GM21515 (cell line): ENCODE data around the gene SYT6.

ENCODE experiments used
- ATAC-seq: cut with Tn5 transposase; IDR thresholded peaks from one replicate; pipeline ENCODE4 v1.9.1; 2021; ENCODE audit not compliant: unreplicated experiment

Gene SYT6

GRCh38 chr1:114153261-114154145, at the start of gene SYT6:
Gene SYT6, minus strand, starts transcription at chr1:114153869. Its CDS starts 97 bp downstream, at chr1:114153772.
- no peak for ATAC-seq

GRCh38 chr1:114201486-114201885, 47.8 kb upstream of the SYT6 start:
- ATAC-seq, result no peak

- no peak for ATAC-seq
Measured at GRCh38 chr1:114199017-114199594, 45.4 kb upstream of the SYT6 start.

- ATAC-seq, result no peak
Measured at GRCh38 chr1:114196992-114197907, 43.6 kb upstream of the SYT6 start.

- ATAC-seq, result no peak
Measured at GRCh38 chr1:114195819-114196218, 42.1 kb upstream of the SYT6 start.

- no peak for ATAC-seq
Measured at GRCh38 chr1:114192328-114192727, 38.7 kb upstream of the SYT6 start.

GRCh38 chr1:114189398-114189797, 35.7 kb upstream of the SYT6 start:
- ATAC-seq, result no peak

GRCh38 chr1:114181356-114181755, 27.7 kb upstream of the SYT6 start:
- no peak for ATAC-seq

GRCh38 chr1:114180742-114181141, 27.1 kb upstream of the SYT6 start:
- no peak for ATAC-seq

- no peak for ATAC-seq
Measured at GRCh38 chr1:114178936-114179335, 25.3 kb upstream of the SYT6 start.

- no peak for ATAC-seq
Measured at GRCh38 chr1:114177282-114177681, 23.6 kb upstream of the SYT6 start.

GRCh38 chr1:114176366-114176765, 22.7 kb upstream of the SYT6 start:
- no peak for ATAC-seq

- no peak for ATAC-seq
Measured at GRCh38 chr1:114173680-114174079, 20.0 kb upstream of the SYT6 start.

- no peak for ATAC-seq
Measured at GRCh38 chr1:114169509-114169908, 15.8 kb upstream of the SYT6 start.

- no peak for ATAC-seq
Measured at GRCh38 chr1:114167226-114167625, 13.6 kb upstream of the SYT6 start.

GRCh38 chr1:114164840-114165543, 11.3 kb upstream of the SYT6 start:
- no peak for ATAC-seq

- ATAC-seq, result no peak
Measured at GRCh38 chr1:114159941-114160340, 6.3 kb upstream of the SYT6 start.

GRCh38 chr1:114157275-114157660, 3.6 kb upstream of the SYT6 start:
- ATAC-seq, result no peak

- ATAC-seq, result no peak
Measured at GRCh38 chr1:114156538-114157274, 3.0 kb upstream of the SYT6 start.

- no peak for ATAC-seq
Measured at GRCh38 chr1:114155706-114156105, 2.0 kb upstream of the SYT6 start.
